SH-SY5Y (cell line): ENCODE data around the gene NEMP2.

Experiments used
- GATA2 ChIP-seq: IDR thresholded peaks from 2 replicates; pipeline ENCODE4 v1.6.1; 2011; ENCODE audit warnings: mild to moderate bottlenecking, low read depth, low read length
- GATA3 ChIP-seq: IDR thresholded peaks from 2 replicates; pipeline ENCODE4 v1.6.1; 2011; ENCODE audit warnings: low read depth, mild to moderate bottlenecking, low read length, moderate library complexity

NEMP2 gene

DNA sequence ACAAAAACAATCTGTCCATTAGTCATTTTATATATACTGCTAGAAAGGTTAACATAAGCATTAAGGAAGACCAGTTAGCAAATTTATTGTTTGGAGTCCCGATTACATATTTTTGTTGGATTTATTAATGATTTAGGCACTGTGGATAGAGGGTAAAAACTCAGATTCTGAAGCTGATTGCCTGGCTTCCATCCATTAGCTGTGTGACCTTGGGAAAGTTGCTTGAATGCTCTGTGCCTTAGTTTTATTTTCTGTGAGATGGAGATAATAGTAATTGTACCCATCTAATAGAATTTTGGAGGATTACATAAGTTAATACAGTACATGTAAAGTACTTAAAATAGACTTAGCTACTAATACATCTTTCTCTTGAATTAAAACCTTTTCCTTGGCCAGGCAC lies 36.3 kb upstream of the NEMP2 start:
- no peak for TF ChIP-seq GATA3
- TF ChIP-seq GATA2, result no peak

DNA sequence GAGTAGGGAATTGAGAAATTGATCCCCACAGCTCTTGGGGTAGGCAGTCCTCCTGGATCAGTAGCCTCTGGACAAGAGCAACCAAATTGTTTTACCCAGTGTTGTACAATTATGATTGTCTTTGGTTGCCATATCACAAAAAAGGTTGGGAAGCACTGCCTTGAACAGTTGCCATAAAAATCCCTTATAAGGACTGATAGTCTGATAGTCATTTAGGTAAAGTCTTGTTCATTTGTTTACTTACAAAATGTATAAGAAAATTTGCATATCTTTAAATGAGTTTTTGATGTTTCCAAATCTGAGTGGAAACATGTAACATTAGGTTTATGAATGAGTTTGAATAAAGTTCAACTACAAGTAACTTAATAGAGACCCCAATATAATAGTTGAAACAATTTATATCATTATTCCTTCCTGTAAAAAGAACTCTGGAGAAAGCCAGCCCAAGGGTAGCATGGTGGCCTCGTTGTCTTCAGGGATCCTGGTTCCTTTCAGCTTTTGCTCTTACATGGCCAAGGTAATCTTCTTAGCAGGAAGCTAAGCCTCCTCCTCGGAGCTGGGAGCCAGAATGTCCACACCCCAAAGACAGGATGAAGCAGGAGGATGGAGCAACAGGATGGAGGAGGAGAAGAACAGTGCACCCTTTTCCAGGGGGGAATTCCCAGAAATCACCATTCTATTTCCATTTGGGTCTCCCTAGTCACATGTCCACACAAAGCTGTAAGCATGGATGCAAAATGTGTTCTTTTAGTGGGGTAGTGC lies 35.7 kb upstream of the NEMP2 start:
- TF ChIP-seq GATA2, result no peak
- TF ChIP-seq GATA3, result no peak

DNA sequence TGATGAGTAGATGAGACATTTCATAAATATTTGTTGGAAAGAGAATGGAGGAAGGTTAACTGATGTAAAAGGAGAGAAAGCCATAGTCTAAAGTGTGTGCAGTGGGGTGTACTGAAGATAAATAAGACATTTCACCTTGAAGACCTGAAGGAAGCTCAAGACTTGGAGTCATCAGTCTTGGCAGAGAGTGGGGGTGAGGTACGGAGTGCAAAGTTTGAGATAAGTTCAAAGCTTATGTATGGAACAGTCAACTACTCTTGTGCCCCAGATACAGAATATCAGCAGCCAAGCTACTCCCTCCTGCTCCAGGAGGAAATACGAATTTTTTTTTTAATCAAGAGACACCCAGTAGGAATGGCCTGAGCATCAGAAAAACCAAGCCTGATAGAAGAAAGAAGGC lies 30.3 kb upstream of the NEMP2 start:
- TF ChIP-seq GATA3, result no peak

DNA sequence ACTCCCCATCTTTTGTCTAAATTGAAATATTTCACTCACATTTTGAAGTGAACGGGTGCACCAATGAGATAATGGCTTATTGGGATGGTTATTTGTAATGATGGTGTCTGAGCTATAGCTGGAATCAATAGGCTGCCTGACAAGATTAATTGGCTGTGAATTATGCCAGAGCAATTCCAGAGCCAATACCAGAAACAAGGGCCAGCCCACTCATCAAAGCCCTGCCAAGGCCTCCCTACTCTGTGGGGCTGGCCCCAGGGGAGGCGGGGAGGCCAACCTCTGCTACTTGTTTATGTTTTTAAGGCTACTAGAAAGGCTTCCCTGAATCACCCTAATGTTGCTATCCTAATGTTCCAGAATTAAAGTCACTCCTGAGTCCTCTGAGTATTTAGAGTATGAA lies 29.1 kb upstream of the NEMP2 start:
- TF ChIP-seq GATA3, result no peak
- TF ChIP-seq GATA2, result no peak

DNA sequence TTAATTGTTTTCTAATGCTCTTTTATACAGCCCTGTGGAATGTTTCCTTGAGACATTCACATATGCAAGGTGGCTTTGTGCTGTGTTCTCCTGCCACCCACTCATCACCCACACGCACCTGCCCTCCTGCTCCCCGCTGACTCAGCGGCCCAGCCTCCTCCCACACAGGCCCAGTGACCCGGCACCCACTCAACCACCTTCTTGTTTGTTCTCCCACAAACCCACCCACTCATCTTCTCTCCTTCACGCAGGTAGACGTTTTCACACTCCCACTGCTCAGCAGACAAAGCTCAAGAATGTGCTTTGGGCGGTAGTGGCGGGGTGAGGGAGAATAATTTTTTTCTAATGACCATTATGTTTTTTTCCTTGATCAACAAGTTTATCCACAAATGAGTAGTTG lies 28.6 kb upstream of the NEMP2 start:
- TF ChIP-seq GATA3 (no peak), GATA2 (no peak)

DNA sequence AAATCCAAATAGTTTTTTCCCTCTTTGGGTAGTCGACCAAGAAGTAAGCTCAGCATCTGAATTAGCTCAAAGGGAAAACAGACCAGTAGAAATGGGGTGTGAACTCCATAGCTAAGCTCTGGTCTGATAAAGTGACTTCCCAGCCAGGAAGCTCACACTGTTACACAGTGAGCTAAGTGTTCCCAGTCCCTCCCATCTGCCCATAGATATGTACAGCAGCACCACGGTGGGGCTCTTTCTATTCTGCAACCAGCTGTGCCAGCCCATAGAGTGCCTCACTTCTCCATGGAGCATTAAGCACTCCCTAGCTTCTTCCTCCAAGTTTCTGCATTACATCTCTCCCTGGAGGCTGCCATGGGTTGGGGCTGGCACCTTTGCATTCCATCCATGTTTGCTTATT lies 27.6 kb upstream of the NEMP2 start:
- TF ChIP-seq GATA2, result no peak
- TF ChIP-seq GATA3, result no peak

DNA sequence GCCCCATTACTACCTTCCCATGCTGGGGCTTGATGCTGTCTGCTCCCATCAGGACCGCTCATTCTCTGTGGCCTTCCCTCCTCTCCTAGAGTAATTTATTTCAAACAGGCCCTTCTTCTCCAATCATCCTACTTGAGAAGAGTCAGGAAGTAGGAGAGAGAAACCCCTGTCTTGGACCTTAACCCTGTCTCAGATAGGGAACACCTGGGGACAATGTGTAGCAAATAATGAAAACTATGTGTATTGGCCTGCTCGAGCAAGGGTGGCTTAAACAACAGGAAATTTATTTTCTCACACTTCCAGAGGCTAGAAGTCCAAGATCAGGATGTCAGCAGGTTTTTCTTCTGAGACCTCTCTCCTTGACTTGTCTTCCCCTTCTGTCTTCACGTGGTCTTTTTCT lies 26.6 kb upstream of the NEMP2 start:
- TF ChIP-seq GATA2 (no peak), GATA3 (no peak)

DNA sequence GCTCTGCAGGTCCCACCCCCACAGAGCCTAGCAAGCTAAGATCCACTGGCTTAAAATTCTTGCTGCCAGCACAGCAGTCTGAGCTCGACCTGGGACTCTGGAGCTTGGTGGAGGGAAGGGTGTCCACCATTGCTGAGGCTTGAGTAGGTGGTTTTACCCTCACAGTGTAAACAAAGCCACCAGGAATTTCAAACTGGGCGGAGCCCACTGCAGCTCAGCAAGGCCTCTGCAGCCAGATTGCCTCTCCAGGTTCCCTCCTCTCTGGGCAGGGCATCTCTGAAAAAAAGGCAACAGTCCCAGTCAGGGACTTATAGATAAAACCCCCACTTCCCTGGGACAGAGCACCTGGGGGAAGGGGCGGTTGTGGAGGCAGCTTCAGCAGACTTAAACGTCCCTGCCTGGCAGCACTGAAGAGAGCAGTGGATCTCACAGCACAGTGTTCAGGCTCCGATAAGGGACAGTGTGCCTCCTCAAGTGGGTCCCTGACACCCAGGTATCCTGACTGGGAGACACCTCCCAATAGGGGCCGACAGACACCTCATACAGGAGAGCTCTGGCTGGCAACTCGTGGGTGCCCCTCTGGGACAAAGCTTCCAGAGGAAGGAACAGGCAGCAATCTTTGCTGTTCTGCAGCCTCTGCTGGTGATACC lies 20.0 kb upstream of the NEMP2 start:
- TF ChIP-seq GATA2 (no peak), GATA3 (no peak)

DNA sequence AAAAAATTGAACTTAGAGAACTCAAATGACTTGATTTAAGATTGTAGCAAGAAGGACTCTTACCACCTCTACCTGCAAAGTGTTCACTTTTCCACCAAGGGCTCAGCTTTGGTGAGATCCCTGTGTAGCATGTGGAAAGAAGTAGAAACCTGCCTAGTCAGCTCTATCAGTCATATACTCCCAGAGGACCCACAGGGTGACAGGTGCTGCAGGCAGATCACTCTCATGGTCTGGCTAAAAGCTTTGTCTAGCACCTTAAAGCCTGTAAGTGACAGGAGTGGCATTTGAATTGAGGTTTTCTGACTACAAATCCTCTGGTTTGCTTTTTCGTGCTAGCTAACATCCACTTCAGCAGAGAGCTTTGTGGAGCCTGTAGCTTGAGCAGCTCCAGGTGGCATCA lies 18.7 kb upstream of the NEMP2 start:
- no peak for TF ChIP-seq GATA2
- no peak for TF ChIP-seq GATA3

DNA sequence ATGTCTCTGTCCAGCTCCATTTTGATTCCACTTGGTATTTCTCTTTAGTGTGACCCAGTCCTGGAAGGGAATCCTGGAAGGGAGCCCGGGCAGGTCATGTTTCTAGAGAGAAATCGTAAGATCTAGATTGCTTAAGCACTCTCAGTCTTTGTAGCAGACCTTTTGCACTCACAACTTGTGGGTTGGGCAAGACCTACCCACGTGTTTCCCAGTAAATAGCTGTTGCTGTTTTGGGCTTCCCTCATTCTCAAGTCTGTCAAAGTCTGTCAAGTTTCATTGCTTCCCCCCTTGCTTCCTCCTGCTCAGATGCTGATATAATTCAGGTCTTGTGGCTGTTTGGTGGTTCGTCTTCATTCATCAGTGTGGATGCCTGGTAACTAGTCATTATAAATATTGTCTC lies 17.4 kb upstream of the NEMP2 start:
- TF ChIP-seq GATA3 (no peak), GATA2 (no peak)

DNA sequence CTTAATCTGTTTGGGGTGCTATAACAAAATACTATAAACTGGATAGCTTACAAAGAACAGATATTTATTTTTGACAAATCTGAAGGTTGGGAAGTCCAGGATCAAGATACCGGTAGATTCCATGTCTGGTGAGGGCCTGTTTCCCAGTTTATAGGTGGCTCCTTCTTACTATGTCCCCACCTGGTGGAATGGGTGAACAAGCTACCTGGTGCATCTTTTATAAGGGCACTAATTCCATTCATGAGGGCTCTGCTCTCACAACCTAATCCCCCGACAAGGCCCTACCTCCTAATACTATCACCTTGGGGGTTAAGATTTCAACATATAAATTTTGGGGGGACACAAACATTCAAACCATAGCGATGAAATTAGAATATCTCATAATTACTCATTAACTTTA lies 15.6 kb upstream of the NEMP2 start:
- TF ChIP-seq GATA2 (no peak), GATA3 (no peak)

DNA sequence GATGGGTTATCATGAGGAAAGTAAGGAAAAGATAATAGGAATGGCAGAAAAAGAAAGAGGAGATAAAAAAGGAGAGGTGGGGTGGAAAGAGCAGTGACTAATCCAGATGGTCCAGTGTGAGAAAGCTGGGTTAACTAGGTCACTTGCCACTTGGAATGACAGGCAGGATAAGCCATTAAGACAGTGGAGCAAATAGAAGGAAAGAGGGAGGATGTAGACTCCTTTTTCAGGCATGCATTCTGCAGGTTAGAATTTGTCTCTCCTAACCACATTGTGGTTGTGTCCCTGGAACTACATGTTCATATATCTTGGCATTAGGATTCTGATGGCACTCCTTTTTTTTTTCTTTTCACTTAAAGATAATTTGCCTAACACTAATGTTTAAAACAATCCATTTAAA lies 13.4 kb upstream of the NEMP2 start:
- TF ChIP-seq GATA3 (no peak), GATA2 (no peak)

DNA sequence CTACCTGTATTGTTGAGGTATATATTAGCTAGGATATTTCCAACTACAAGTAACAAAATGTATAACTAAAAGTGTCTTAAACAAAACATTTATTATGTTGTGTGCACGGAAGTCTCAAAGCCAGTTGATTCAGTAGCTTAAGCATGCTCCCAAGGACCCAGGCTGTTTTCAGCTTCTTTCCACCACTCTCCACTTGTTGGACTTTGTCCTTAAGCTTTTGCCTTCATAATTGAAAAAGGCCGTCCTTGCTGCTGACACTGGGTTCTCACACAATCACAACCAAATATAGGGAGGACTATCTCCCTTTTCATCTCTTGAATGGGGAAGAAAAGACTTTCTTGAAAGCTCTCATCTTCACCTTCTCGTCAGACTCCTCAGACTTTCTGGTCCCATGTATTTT lies 12.2 kb upstream of the NEMP2 start:
- no peak for TF ChIP-seq GATA3
- TF ChIP-seq GATA2, result no peak

DNA sequence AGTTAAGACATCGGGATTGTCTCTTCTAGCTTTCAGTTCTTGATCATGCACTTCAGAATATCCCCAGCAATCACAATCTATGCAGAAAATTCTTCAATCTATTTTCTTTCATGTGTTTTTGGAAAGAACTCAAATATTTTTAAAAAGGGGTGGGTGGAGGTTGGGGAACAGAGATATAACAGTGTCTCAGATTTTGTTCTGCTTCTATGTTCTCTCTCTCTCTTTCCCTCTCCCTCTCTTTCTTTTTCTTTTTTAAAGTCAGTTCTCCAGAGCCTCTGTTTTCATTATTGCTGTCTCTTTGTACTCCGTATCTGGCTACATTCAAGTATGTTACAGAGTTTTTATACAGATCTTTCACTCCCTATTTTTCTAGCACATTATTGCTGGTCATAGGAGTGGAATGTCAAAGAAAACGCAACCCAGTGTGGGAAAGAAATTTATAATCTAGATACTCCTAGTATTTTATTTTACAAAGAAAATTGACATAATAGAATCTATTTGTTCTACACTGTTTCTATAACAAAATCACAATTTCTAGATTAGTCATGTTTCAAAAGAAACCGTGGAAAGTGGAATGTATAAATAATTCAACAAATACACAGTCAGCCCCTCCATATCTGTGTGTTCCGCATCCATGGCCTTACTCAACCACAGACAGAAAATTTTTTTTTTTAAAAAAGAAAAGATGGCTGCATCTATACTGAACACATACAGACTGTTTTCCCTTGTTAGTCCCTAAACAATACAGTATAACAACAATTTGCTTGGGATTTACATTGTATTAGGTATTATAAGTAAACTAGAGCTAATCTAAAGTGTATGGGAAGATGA lies 11.2 kb upstream of the NEMP2 start:
- TF ChIP-seq GATA3 (no peak), GATA2 (no peak)

DNA sequence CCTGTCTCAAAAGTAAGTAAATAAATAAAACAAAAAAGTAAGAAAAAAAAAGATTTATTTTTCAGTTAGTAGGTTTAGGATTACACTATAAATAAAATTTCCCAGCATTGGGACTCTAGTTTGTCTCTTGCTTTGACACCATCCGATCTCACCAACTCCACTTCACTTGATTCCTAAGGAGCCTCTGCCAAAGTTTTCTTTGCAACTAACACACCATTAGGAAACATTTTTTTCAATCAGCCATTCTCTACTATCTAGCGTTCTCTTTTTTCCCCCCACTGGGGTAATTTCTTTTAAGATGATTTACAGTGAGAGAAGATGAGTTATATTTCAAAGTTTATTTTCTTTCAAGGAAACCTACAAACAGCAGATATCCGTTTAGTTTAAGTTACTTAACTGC lies 10.6 kb upstream of the NEMP2 start:
- TF ChIP-seq GATA2, result no peak
- TF ChIP-seq GATA3, result no peak
